GM12878 (cell line): ENCODE measurements around the gene ADCY2. TPM values are rescaled to one million over a fixed set of nuclear protein-coding genes. Genes with fewer than 3 reads are reported as not detected.
A peak's percentile ranks its signal among the peaks of the same experiment; 100 is the strongest.

ENCODE experiments used
- ATAC-seq: fragments of 200-7000 bp; cut with Tn5 transposase; 3 replicates; pipeline ENCODE4 v1.9.1; 2020; ENCODE audit warnings: mild to moderate bottlenecking, moderate library complexity
- BruUV-seq: library from RNA; stranded (reverse); fragments of 400-500 nt; replicated peaks from 2 replicates; lab custom pipeline; 2021; lab: Mats Ljungman, UMichigan
- CTCF ChIA-PET: fragments of 300-600 bp; sonication (Branson Sonifier 250); formaldehyde crosslinking; extraction: SDS; loops from one replicate; lab custom pipeline; 2021; ENCODE audit warnings: inconsistent platforms; lab: Yijun Ruan, JAX
- POLR2A ChIA-PET: fragments of 350-600 bp; formaldehyde crosslinking; extraction: SDS; loops from one replicate; lab custom pipeline; 2021; ENCODE audit warnings: inconsistent platforms; lab: Charles Lee
- RAD21 ChIA-PET: fragments of 300-600 bp; sonication (Branson Sonifier 250); formaldehyde crosslinking; loops from one replicate; lab custom pipeline; 2023; ENCODE audit warnings: antibody characterized with exemption; ENCODE audit not compliant: unreplicated experiment; lab: Charles Lee
- SMC1A ChIA-PET: fragments of 300-600 bp; sonication (Branson Sonifier 250); formaldehyde crosslinking; loops from one replicate; lab custom pipeline; 2023; ENCODE audit not compliant: unreplicated experiment, uncharacterized antibody; lab: Charles Lee
- DNase-seq: peaks from one replicate; pipeline ENCODE4 v3.0.0-alpha.2; 2011; ENCODE audit warnings: low read depth, low spot score
- FAIRE-seq: peaks from 3 replicates; lab custom pipeline; 2011; peaks lifted over from hg19 to GRCh38; lab: Jason Lieb, UNC
- H2AFZ ChIP-seq: 2 replicates; pipeline ENCODE4 v1.6.0; 2011; ENCODE audit warnings: low read depth, low read length, control low read depth; ENCODE audit not compliant: control insufficient read depth
- H3K27ac ChIP-seq: 2 replicates; pipeline ENCODE4 v1.5.1; 2011; ENCODE audit warnings: control low read depth; ENCODE audit not compliant: control insufficient read depth, insufficient read depth
- H3K27me3 ChIP-seq, 2 experiments: replicated peaks in 1 of 2; 2 replicates each; pipeline versions ENCODE4 v1.6.0 to v1.6.1; 2011; ENCODE audit warnings: low read length in 1 of 2; ENCODE audit not compliant: control insufficient read depth in 2 of 2, insufficient read depth in 2 of 2
- H3K36me3 ChIP-seq, 2 experiments: 2 replicates each; pipeline ENCODE4 v1.5.1; 2011; ENCODE audit warnings: low read length in 1 of 2; ENCODE audit not compliant: control insufficient read depth in 2 of 2, insufficient read depth in 2 of 2
- H3K4me1 ChIP-seq: 2 replicates; pipeline ENCODE4 v1.6.1; 2011; ENCODE audit warnings: mild to moderate bottlenecking, low read length, moderate library complexity, mixed read lengths; ENCODE audit not compliant: control insufficient read depth, insufficient read depth
- H3K4me2 ChIP-seq: 2 replicates; pipeline ENCODE4 v1.6.0; 2011; ENCODE audit warnings: control low read depth; ENCODE audit not compliant: control insufficient read depth, insufficient read depth
- H3K4me3 ChIP-seq: fragments of 200-600 bp; sonication (generic); 2 replicates; pipeline ENCODE4 v1.5.1; 2016
- H3K79me2 ChIP-seq: 2 replicates; pipeline ENCODE4 v1.6.0; 2011; ENCODE audit warnings: low read length; ENCODE audit not compliant: control insufficient read depth, insufficient read depth
- H3K9ac ChIP-seq: 2 replicates; pipeline ENCODE4 v1.8.0; 2011; ENCODE audit warnings: low read length, control low read depth, mixed read lengths; ENCODE audit not compliant: control insufficient read depth, insufficient read depth
- H3K9me3 ChIP-seq: replicated peaks from 3 replicates; pipeline ENCODE4 v1.5.1; 2011; ENCODE audit warnings: mild to moderate bottlenecking, low read length; ENCODE audit not compliant: control insufficient read depth, insufficient read depth
- H4K20me1 ChIP-seq: 2 replicates; pipeline ENCODE4 v1.6.0; 2011; ENCODE audit not compliant: control insufficient read depth, insufficient read depth
- ASH2L ChIP-seq: fragments of 300-600, 200-600 bp; sonication (generic); IDR thresholded peaks from 2 replicates; pipeline ENCODE4 v1.6.1; 2017; ENCODE audit warnings: low read depth, mild to moderate bottlenecking, borderline replicate concordance
- EP300 ChIP-seq, 2 experiments: fragments of 150-350 bp in 1 of 2; IDR thresholded peaks; 2 replicates each; pipeline ENCODE4 v1.6.1; 2011 to 2012; ENCODE audit warnings: low read depth in 2 of 2, low read length in 2 of 2, borderline replicate concordance in 1 of 2, improper control_type of control experiment in 1 of 2, inconsistent platforms in 1 of 2; ENCODE audit not compliant: control insufficient read depth in 1 of 2
- FOS ChIP-seq: IDR thresholded peaks from 3 replicates; pipeline ENCODE4 v1.6.1; 2011; ENCODE audit warnings: borderline replicate concordance; ENCODE audit not compliant: insufficient read length; ENCODE audit errors: extremely low read depth
- RAD21 ChIP-seq: IDR thresholded peaks from 2 replicates; pipeline ENCODE4 v1.6.1; 2011; ENCODE audit warnings: mild to moderate bottlenecking, low read depth, low read length, moderate library complexity; ENCODE audit not compliant: insufficient read depth
- SMC3 ChIP-seq: IDR thresholded peaks from 2 replicates; pipeline ENCODE4 v1.6.1; 2011; ENCODE audit warnings: low read length, improper control_type of control experiment, borderline replicate concordance
- YY1 ChIP-seq: IDR thresholded peaks from 2 replicates; pipeline ENCODE4 v1.6.1; 2011; ENCODE audit warnings: low read depth, mild to moderate bottlenecking, low read length
- WGBS: methylation state at CpG from one replicate; pipeline ENCODE4 v1.1.6; 2016; ENCODE audit warnings: low lambda C conversion rate; ENCODE audit not compliant: insufficient replicate concordance, insufficient coverage; ENCODE audit errors: missing lambda C conversion rate; 5-methylcytosine and 5-hydroxymethylcytosine counted together
- in situ Hi-C: fragments of 300-500 bp; cut with MboI; formaldehyde crosslinking; loops from 9 replicates; pipeline ENCODE4 v1.14.3; 2018; ENCODE audit warnings: mixed read lengths
- intact Hi-C: fragments of 100-400 bp; cut with micrococcal nuclease; formaldehyde crosslinking; loops from one replicate; pipeline ENCODE4 v1.14.2; 2022; ENCODE audit not compliant: unreplicated experiment
- polyA plus RNA-seq, 11 experiments: library from polyadenylated mRNA; depleted of rRNA in 4 of 11; unstranded in 6 of 11; stranded (reverse) in 5 of 11; fragments of >200 nt; fragmentation: Nextera tagmentation in 4 of 11; fragmentation: Illumina TruSeq in 1 of 11; extraction: Ambion mirVana in 4 of 11; extraction: Trizol in 1 of 11; gene quantifications; 1 replicate in 1 of 11; 2 replicates in 10 of 11; pipeline versions ENCODE4 v1.2.1 to v1.2.3, GENCODE V29; 2011 to 2016; ENCODE audit warnings: inconsistent platforms in 2 of 11, missing spikeins in 2 of 11, low read depth in 1 of 11
- total RNA-seq, 4 experiments: library from RNA; depleted of rRNA in 3 of 4; stranded (reverse); fragments of >200 nt in 3 of 4; fragmentation: Illumina TruSeq in 1 of 4; extraction: Trizol in 1 of 4; gene quantifications; 2 replicates each; pipeline versions ENCODE4 v1.2.1 to v1.2.3, GENCODE V29; 2013 to 2021
- TF ChIP-seq, protein P1 (sequence below), 3 experiments: IDR thresholded peaks in 2 of 3; conservative IDR thresholded peaks in 1 of 3; 2 replicates each; pipeline ENCODE4 v1.5.1; 2011; ENCODE audit warnings: low read depth in 3 of 3, low read length in 3 of 3, mild to moderate bottlenecking in 3 of 3, control low read depth in 2 of 3, moderate library complexity in 2 of 3, inconsistent platforms in 1 of 3, mixed read lengths in 1 of 3; ENCODE audit not compliant: control insufficient read depth in 2 of 3, insufficient read depth in 1 of 3; ENCODE audit errors: extremely low read depth in 1 of 3

The ADCY2 gene
- total and polyA plus RNA-seq, 10 of the 15 experiments (the other 5 are each of a cell fraction or from before 2014, with no cell fraction given), result 0.07 to 0.26 TPM; not detected in 8

DNA sequence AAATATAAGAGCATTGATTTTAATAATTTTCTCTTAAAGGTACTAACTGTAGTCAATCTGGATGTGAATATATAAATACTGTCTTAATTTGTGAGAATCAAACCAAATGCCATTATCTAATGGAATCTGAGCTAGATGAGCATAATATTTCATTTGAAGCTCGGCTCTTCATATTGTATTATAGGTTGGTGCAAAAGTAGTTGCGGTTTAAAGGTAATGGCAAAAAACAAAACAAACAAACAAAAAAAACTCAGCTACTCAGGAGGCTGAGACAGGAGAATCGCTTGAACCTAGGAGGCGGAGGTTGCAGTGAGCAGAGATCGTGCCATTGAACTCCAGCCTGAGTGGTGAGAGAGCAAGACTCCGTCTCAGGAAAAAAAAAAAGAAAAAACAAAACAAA lies 358.6 kb downstream of the ADCY2 start:
- no peak for DNase-seq
- no peak overlapping the region for H2AFZ ChIP-seq
- ChIA-PET SMC1A (interaction anchor here (0.7 to 2.6 kb wide), 8 partner anchors 8 to 493 kb away, joined by 3 to 11 read pairs (median 4); no protein-coding TSS in a partner anchor), POLR2A (interaction anchor here (1.0 kb wide), 1 partner anchor 493 kb away, joined by 3 read pairs; no protein-coding TSS in a partner anchor), CTCF (interaction anchor here (0.8 to 5.2 kb wide), 12 partner anchors 9 to 871 kb away, joined by 3 to 39 read pairs (median 4); no protein-coding TSS in a partner anchor), RAD21 (interaction anchor here (0.9 to 2.1 kb wide), 7 partner anchors 10 to 493 kb away, joined by 3 to 8 read pairs (median 3); no protein-coding TSS in a partner anchor)
- in situ Hi-C loops (loop anchor here (5.0 kb wide), 1 partner anchor 987 kb away; no protein-coding TSS in a partner anchor), intact Hi-C loops (loop anchor here (2.0 to 10.0 kb wide), 4 partner anchors 160 to 990 kb away; no protein-coding TSS in a partner anchor)
- H3K4me3 ChIP-seq, result no peak overlapping the region
- no peaks in the 10 kb centered on the region for H3K79me2 ChIP-seq
- no peaks in the 10 kb centered on the region for H3K9me3 ChIP-seq
- ATAC-seq, result no peak
- TF ChIP-seq ASH2L (no peak), EP300 (IDR thresholded peaks at IDR 0.05; ENCODE audit: borderline replicate concordance in 1 of 2, control insufficient read depth in 1 of 2, low read depth in 2 of 2, low read length in 2 of 2) (no peak)
- H3K36me3 ChIP-seq, result no peaks in the 10 kb centered on the region
- no peak overlapping the region for H3K4me2 ChIP-seq
- no peak overlapping the region for H3K27ac ChIP-seq
- FAIRE-seq, result no peak
- 52% methylated on average over 6 of the region's 6 CpGs for WGBS
- H3K9ac ChIP-seq, result no peak overlapping the region
- H3K27me3 ChIP-seq, result no peaks in the 10 kb centered on the region; a peak in 1 of 4 replicates
- no peaks in the 10 kb centered on the region for H3K4me1 ChIP-seq
- H4K20me1 ChIP-seq, result no peaks in the 10 kb centered on the region
- BruUV-seq, result no TSS peak

DNA sequence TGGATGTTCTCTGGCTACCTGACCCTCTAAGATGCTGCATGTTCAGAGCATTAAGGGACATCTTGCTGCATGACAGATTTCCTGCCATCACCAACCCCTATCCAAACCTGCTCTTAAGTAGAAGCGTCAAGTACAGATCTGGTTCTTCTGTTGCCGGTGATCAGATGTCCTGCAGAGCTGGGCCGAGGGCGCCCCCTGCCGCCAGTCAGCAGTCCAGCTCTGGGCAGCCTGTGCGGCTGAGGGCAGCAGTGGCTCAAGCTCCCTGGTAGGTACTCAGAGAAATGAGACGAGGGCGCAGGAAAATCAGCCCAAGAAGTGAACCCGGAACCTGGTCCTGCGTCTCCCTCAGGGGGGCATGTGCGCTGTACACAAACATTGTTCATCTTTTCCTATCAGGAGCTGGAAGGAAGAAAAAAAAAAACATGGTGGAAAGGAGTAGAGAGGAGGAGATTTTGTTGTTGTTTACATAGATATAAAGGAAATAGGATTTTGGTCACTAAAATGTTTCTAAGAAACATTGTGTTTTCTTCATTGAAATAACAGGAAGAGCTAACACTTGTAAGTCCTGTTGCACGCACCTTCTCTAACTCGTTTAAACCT lies 359.2 kb downstream of the ADCY2 start:
- no peaks in the 10 kb centered on the region for H3K79me2 ChIP-seq
- ChIA-PET POLR2A (interaction anchor here (1.0 kb wide), 1 partner anchor 494 kb away, joined by 3 read pairs; no protein-coding TSS in a partner anchor), SMC1A (interaction anchor here (0.8 to 2.6 kb wide), 8 partner anchors 9 to 493 kb away, joined by 3 to 11 read pairs (median 4); no protein-coding TSS in a partner anchor), RAD21 (interaction anchor here (0.7 to 2.1 kb wide), 9 partner anchors 11 to 497 kb away, joined by 3 to 8 read pairs (median 3); no protein-coding TSS in a partner anchor), CTCF (interaction anchor here (0.6 to 5.2 kb wide), 14 partner anchors 10 to 871 kb away, joined by 3 to 39 read pairs (median 4); no protein-coding TSS in a partner anchor)
- H3K4me2 ChIP-seq, result no peak overlapping the region
- peak; percentile 98 for ATAC-seq
- no peak overlapping the region for H3K4me3 ChIP-seq
- H3K4me1 ChIP-seq, result no peaks in the 10 kb centered on the region
- H3K27ac ChIP-seq, result no peak overlapping the region
- no peaks in the 10 kb centered on the region for H3K36me3 ChIP-seq
- no peaks in the 10 kb centered on the region; a peak in 1 of 4 replicates for H3K27me3 ChIP-seq
- FAIRE-seq, result no peak
- intact Hi-C loops (loop anchor here (1.0 to 10.0 kb wide), 5 partner anchors 61 to 990 kb away; no protein-coding TSS in a partner anchor), in situ Hi-C loops (loop anchor here (5.0 kb wide), 1 partner anchor 988 kb away; no protein-coding TSS in a partner anchor)
- H3K9me3 ChIP-seq, result no peaks in the 10 kb centered on the region
- WGBS, result 25% methylated on average over 13 of the region's 13 CpGs
- no peak for DNase-seq
- no peaks in the 10 kb centered on the region for H4K20me1 ChIP-seq
- H3K9ac ChIP-seq, result no peak overlapping the region
- BruUV-seq, result no TSS peak
- TF ChIP-seq, protein P1, sequence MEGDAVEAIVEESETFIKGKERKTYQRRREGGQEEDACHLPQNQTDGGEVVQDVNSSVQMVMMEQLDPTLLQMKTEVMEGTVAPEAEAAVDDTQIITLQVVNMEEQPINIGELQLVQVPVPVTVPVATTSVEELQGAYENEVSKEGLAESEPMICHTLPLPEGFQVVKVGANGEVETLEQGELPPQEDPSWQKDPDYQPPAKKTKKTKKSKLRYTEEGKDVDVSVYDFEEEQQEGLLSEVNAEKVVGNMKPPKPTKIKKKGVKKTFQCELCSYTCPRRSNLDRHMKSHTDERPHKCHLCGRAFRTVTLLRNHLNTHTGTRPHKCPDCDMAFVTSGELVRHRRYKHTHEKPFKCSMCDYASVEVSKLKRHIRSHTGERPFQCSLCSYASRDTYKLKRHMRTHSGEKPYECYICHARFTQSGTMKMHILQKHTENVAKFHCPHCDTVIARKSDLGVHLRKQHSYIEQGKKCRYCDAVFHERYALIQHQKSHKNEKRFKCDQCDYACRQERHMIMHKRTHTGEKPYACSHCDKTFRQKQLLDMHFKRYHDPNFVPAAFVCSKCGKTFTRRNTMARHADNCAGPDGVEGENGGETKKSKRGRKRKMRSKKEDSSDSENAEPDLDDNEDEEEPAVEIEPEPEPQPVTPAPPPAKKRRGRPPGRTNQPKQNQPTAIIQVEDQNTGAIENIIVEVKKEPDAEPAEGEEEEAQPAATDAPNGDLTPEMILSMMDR (IDR thresholded peaks at IDR 0.05 in 2 of 3, conservative IDR thresholded peaks at IDR 0.05 in 1 of 3; ENCODE audit: control insufficient read depth in 2 of 3, extremely low read depth in 1 of 3, insufficient read depth in 1 of 3, low read depth in 3 of 3, low read length in 3 of 3), result peak; percentile 77 to 96 (median 86)
- TF ChIP-seq RAD21, result peak; percentile 62
- TF ChIP-seq SMC3, result peak; percentile 65
- no peak for TF ChIP-seq FOS
- TF ChIP-seq YY1, result peak; percentile 47; the same call in 1 of the 2 replicates
- no peak overlapping the region for H2AFZ ChIP-seq
